ENCODE results near the gene RUNX2.

The RUNX2 gene

DNA sequence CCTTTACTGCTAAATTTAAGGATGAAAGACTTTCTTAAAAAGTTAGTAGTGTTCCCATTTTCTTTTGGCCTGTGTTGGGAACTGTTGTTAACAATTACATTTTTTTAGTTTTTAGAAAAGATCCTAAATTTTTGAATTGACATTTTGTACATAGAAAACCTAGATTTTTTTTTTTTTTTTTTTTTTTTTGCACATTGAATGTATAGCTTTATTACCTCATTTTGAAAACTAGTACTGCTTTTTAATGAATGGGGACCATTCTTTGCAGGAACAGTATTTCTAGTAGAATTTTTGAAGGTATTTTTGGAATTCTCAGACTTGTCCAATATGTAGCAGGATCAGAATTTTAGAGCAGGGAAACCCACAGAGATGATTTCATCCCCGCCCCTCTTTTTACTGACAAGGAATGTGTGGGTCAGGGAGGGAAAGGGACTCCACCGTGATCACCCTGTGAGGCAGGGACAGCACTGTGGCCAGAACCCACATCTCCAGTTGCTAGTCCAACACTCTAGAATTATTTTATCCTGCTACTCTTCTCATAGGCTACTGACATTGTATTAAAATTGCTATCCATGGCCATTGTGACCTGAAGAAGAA lies 204.0 kb downstream of the RUNX2 start:
- no peak for TF ChIP-seq TOX (CRISPR knock-in tag; IDR thresholded peaks at IDR 0.05; ENCODE audit: borderline replicate concordance)
- no peak for TF ChIP-seq ZFP30 (CRISPR knock-in tag; IDR thresholded peaks at IDR 0.05)
- TF ChIP-seq, protein P1, sequence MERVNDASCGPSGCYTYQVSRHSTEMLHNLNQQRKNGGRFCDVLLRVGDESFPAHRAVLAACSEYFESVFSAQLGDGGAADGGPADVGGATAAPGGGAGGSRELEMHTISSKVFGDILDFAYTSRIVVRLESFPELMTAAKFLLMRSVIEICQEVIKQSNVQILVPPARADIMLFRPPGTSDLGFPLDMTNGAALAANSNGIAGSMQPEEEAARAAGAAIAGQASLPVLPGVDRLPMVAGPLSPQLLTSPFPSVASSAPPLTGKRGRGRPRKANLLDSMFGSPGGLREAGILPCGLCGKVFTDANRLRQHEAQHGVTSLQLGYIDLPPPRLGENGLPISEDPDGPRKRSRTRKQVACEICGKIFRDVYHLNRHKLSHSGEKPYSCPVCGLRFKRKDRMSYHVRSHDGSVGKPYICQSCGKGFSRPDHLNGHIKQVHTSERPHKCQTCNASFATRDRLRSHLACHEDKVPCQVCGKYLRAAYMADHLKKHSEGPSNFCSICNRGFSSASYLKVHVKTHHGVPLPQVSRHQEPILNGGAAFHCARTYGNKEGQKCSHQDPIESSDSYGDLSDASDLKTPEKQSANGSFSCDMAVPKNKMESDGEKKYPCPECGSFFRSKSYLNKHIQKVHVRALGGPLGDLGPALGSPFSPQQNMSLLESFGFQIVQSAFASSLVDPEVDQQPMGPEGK (CRISPR knock-in tag; IDR thresholded peaks at IDR 0.05; ENCODE audit: borderline replicate concordance): no peak
- no peak for TF ChIP-seq GLIS3 (CRISPR knock-in tag; IDR thresholded peaks at IDR 0.05)
- no peak for TF ChIP-seq ISL1 (CRISPR knock-in tag; IDR thresholded peaks at IDR 0.05)
- no peak for TF ChIP-seq ARNTL (CRISPR knock-in tag; IDR thresholded peaks at IDR 0.05; ENCODE audit: borderline replicate concordance, low read depth)
- TF ChIP-seq, protein P2, sequence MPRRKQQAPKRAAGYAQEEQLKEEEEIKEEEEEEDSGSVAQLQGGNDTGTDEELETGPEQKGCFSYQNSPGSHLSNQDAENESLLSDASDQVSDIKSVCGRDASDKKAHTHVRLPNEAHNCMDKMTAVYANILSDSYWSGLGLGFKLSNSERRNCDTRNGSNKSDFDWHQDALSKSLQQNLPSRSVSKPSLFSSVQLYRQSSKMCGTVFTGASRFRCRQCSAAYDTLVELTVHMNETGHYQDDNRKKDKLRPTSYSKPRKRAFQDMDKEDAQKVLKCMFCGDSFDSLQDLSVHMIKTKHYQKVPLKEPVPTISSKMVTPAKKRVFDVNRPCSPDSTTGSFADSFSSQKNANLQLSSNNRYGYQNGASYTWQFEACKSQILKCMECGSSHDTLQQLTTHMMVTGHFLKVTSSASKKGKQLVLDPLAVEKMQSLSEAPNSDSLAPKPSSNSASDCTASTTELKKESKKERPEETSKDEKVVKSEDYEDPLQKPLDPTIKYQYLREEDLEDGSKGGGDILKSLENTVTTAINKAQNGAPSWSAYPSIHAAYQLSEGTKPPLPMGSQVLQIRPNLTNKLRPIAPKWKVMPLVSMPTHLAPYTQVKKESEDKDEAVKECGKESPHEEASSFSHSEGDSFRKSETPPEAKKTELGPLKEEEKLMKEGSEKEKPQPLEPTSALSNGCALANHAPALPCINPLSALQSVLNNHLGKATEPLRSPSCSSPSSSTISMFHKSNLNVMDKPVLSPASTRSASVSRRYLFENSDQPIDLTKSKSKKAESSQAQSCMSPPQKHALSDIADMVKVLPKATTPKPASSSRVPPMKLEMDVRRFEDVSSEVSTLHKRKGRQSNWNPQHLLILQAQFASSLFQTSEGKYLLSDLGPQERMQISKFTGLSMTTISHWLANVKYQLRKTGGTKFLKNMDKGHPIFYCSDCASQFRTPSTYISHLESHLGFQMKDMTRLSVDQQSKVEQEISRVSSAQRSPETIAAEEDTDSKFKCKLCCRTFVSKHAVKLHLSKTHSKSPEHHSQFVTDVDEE (CRISPR knock-in tag; IDR thresholded peaks at IDR 0.05): no peak
- no peak for TF ChIP-seq SNAI2 (CRISPR knock-in tag; IDR thresholded peaks at IDR 0.05)
- no peak for TF ChIP-seq ZC3H10 (CRISPR knock-in tag; IDR thresholded peaks at IDR 0.05)
- no peak for TF ChIP-seq ZNF70 (CRISPR knock-in tag; IDR thresholded peaks at IDR 0.05)
- no peak for TF ChIP-seq RARB (CRISPR knock-in tag; IDR thresholded peaks at IDR 0.05)
- TF ChIP-seq ZNF565 (CRISPR knock-in tag; conservative IDR thresholded peaks at IDR 0.05; ENCODE audit: low read depth): no peak
- ATAC-seq: no peak; the same call in 2 of the 3 replicates

DNA sequence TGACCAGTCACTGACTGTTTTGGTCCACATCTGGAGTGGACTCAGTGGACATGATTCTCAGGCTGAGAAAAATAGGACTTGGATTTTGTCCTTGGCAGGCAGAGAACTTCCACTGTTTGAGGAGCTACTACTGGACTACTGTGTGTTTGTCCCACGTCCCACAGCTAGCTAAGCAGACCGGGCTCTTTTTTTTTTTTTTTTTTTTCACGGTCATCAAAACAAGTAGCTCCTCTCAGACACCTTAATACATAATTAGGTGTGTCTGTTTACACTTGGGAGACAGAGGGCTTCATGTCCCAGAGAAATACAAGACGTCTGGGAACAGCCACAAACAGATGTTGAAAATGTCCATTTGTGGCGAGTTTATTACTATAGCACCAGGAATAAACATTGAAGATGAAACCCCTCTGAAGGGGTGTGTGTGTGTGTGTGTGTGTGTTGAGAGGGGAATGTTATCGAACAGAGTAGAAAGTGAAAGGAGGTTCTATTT lies 204.6 kb downstream of the RUNX2 start:
- ATAC-seq: peak; percentile 57
- TF ChIP-seq ISL1 (CRISPR knock-in tag; IDR thresholded peaks at IDR 0.05) (no peak), ESRRG (CRISPR knock-in tag; IDR thresholded peaks at IDR 0.05) (no peak), OSR1 (CRISPR knock-in tag; IDR thresholded peaks at IDR 0.05) (no peak), TOX (CRISPR knock-in tag; IDR thresholded peaks at IDR 0.05; ENCODE audit: borderline replicate concordance) (no peak), ZFP30 (CRISPR knock-in tag; IDR thresholded peaks at IDR 0.05) (no peak)

DNA sequence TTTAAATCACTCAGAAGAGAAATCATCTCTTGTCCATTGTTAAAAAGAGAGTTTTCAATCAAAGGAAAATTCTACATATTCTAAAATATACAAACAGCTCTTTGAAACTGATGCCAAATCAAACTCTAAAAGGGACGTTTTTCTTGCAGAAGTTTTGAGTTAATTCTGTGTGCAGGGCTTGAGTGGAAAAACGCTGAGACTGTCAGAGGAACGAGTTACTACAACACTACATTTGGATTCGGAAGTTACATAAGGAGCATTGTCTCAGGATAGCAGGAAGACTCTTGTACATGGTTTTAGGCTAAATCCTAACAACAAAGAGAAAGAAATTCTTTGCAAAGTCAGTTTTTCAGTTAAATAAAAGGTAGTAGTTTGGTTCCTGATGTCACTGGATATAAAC lies 205.3 kb downstream of the RUNX2 start:
- ATAC-seq: peak; percentile 41; the same call in 1 of the 3 replicates
- TF ChIP-seq PPARA (CRISPR knock-in tag; IDR thresholded peaks at IDR 0.05; ENCODE audit: borderline replicate concordance): no peak
- no peak for TF ChIP-seq ZC3H10 (CRISPR knock-in tag; IDR thresholded peaks at IDR 0.05)
- no peak for TF ChIP-seq ESRRG (CRISPR knock-in tag; IDR thresholded peaks at IDR 0.05)
- no peak for TF ChIP-seq OSR1 (CRISPR knock-in tag; IDR thresholded peaks at IDR 0.05)
- no peak for TF ChIP-seq SNAI2 (CRISPR knock-in tag; IDR thresholded peaks at IDR 0.05)
- TF ChIP-seq ZNF8 (CRISPR knock-in tag; IDR thresholded peaks at IDR 0.05): no peak
- TF ChIP-seq, protein P3, sequence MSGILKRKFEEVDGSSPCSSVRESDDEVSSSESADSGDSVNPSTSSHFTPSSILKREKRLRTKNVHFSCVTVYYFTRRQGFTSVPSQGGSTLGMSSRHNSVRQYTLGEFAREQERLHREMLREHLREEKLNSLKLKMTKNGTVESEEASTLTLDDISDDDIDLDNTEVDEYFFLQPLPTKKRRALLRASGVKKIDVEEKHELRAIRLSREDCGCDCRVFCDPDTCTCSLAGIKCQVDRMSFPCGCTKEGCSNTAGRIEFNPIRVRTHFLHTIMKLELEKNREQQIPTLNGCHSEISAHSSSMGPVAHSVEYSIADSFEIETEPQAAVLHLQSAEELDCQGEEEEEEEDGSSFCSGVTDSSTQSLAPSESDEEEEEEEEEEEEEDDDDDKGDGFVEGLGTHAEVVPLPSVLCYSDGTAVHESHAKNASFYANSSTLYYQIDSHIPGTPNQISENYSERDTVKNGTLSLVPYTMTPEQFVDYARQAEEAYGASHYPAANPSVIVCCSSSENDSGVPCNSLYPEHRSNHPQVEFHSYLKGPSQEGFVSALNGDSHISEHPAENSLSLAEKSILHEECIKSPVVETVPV (CRISPR knock-in tag; IDR thresholded peaks at IDR 0.05): no peak
- no peak for TF ChIP-seq TOX (CRISPR knock-in tag; IDR thresholded peaks at IDR 0.05; ENCODE audit: borderline replicate concordance)
- TF ChIP-seq, protein P1 (CRISPR knock-in tag; IDR thresholded peaks at IDR 0.05; ENCODE audit: borderline replicate concordance): no peak
- no peak for TF ChIP-seq GLIS3 (CRISPR knock-in tag; IDR thresholded peaks at IDR 0.05)
- no peak for TF ChIP-seq ISL1 (CRISPR knock-in tag; IDR thresholded peaks at IDR 0.05)
- TF ChIP-seq, protein P4, sequence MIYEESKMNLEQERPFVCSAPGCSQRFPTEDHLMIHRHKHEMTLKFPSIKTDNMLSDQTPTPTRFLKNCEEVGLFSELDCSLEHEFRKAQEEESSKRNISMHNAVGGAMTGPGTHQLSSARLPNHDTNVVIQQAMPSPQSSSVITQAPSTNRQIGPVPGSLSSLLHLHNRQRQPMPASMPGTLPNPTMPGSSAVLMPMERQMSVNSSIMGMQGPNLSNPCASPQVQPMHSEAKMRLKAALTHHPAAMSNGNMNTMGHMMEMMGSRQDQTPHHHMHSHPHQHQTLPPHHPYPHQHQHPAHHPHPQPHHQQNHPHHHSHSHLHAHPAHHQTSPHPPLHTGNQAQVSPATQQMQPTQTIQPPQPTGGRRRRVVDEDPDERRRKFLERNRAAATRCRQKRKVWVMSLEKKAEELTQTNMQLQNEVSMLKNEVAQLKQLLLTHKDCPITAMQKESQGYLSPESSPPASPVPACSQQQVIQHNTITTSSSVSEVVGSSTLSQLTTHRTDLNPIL (CRISPR knock-in tag; IDR thresholded peaks at IDR 0.05; ENCODE audit: low read depth): no peak
- no peak for TF ChIP-seq ZNF70 (CRISPR knock-in tag; IDR thresholded peaks at IDR 0.05)
